Endothelial cell (in vitro differentiated cells): ENCODE data around the gene WDR43. TPM values are rescaled to one million over a fixed set of nuclear protein-coding genes. Genes with fewer than 3 reads are reported as not detected.
"Not testable (repeated sequence)": the region's sequence is repeated elsewhere in the genome, so short reads cannot be mapped to it uniquely, and the experiment has no call there.

Source experiments
- DNase-seq: peaks from one replicate; pipeline ENCODE4 v3.0.0; 2021; ENCODE audit warnings: low spot score
- H3K27ac Mint-ChIP-seq: one replicate; pipeline ENCODE4 v1.8.0; 2021; ENCODE audit warnings: mixed read lengths, inconsistent platforms; ENCODE audit not compliant: unreplicated experiment
- H3K27me3 Mint-ChIP-seq: one replicate; pipeline ENCODE4 v1.8.0; 2021; ENCODE audit warnings: mild to moderate bottlenecking, moderate library complexity, mixed read lengths, inconsistent platforms; ENCODE audit not compliant: unreplicated experiment
- H3K36me3 Mint-ChIP-seq: one replicate; pipeline ENCODE4 v1.8.0; 2021; ENCODE audit warnings: mild to moderate bottlenecking, low read depth, mixed read lengths, inconsistent platforms; ENCODE audit not compliant: unreplicated experiment
- H3K4me1 Mint-ChIP-seq: one replicate; pipeline ENCODE4 v1.8.0; 2021; ENCODE audit warnings: mild to moderate bottlenecking, mixed read lengths, inconsistent platforms; ENCODE audit not compliant: unreplicated experiment
- H3K4me3 Mint-ChIP-seq: one replicate; pipeline ENCODE4 v1.8.0; 2021; ENCODE audit warnings: mild to moderate bottlenecking, mixed read lengths, inconsistent platforms; ENCODE audit not compliant: unreplicated experiment
- H3K9me3 Mint-ChIP-seq: one replicate; pipeline ENCODE4 v1.8.0; 2021; ENCODE audit warnings: mixed read lengths, inconsistent platforms; ENCODE audit not compliant: unreplicated experiment
- total RNA-seq: library from RNA; stranded (reverse); fragmentation: NEBNext Ultra II Directional; extraction: Animal tissue kit (Norgen Biotek cat#: 25700); gene quantifications from one replicate; pipeline ENCODE4 v1.2.1, GENCODE V29; 2021; ENCODE audit not compliant: unreplicated experiment
- TF ChIP-seq, protein P1 (sequence below): fragments of 200-600 bp; sonication (generic); IDR thresholded peaks from one replicate; pipeline ENCODE4 v1.5.0; 2021; ENCODE audit warnings: antibody characterized with exemption; ENCODE audit not compliant: unreplicated experiment

WDR43 gene
- total RNA-seq, 1 donor from 2014 or later, result 33.5 TPM

DNA sequence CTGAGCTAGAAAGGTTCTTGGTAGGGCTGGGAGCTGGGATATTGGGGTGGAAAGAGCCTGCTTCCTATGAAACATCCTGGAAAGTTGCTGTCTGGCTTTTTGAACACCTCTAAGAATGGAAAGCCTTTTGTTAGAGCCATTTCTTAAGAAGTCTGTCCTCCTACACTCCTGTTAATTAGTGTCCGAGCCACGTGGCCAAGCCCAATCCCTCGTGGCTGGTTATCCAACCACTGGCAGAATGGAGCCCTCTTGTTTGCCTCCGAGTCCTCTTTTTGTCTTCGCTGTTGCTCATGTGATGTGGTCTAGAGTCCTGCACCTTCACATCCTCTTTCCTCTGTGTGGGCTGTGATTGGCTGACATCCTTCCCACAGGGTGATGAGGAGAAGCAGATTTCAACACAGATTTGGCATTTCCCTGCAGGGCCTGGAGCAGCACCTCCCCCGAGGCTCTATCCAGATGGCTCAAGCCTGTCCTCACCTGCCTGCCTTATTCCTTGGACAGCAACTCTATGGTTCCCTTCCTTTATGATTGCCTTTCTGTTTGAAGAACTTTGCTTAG, 78.4 kb downstream of the WDR43 start:
- Mint-ChIP-seq H3K27ac (no peak overlapping the region), H3K4me3 (no peak overlapping the region), H3K27me3 (peaks cover 4% of the 10 kb centered on the region), H3K9me3 (no peaks in the 10 kb centered on the region), H3K36me3 (no peaks in the 10 kb centered on the region), H3K4me1 (no peaks in the 10 kb centered on the region)
- no peak for DNase-seq
- TF ChIP-seq, protein P1, sequence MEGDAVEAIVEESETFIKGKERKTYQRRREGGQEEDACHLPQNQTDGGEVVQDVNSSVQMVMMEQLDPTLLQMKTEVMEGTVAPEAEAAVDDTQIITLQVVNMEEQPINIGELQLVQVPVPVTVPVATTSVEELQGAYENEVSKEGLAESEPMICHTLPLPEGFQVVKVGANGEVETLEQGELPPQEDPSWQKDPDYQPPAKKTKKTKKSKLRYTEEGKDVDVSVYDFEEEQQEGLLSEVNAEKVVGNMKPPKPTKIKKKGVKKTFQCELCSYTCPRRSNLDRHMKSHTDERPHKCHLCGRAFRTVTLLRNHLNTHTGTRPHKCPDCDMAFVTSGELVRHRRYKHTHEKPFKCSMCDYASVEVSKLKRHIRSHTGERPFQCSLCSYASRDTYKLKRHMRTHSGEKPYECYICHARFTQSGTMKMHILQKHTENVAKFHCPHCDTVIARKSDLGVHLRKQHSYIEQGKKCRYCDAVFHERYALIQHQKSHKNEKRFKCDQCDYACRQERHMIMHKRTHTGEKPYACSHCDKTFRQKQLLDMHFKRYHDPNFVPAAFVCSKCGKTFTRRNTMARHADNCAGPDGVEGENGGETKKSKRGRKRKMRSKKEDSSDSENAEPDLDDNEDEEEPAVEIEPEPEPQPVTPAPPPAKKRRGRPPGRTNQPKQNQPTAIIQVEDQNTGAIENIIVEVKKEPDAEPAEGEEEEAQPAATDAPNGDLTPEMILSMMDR, result no peak

DNA sequence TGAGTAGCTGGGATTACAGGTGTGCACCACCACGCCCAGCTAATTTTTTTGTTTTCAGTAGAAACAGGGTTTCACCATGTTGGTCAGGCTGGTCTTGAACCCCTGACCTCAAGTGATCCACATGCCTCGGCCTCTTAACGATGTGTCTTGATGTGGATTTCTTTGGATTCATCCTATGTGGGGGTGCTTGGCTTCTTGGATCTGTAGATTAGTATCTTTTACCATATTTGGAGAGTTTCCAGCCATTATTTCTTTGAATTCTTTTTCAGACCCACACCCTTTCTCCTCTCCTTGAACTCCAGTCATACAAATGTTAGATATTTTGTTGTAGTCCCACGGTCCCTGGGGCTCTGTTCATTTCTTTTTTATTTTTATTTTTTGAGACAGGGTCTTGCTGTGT, 79.8 kb downstream of the WDR43 start:
- DNase-seq, result no peak
- H3K27me3 Mint-ChIP-seq, result peaks cover 5% of the 10 kb centered on the region
- TF ChIP-seq, protein P1, result no peak
- no peak overlapping the region for H3K27ac Mint-ChIP-seq
- H3K4me3 Mint-ChIP-seq, result no peak overlapping the region
- H3K4me1 Mint-ChIP-seq, result no peaks in the 10 kb centered on the region
- H3K36me3 Mint-ChIP-seq, result no peaks in the 10 kb centered on the region
- no peaks in the 10 kb centered on the region for H3K9me3 Mint-ChIP-seq

DNA sequence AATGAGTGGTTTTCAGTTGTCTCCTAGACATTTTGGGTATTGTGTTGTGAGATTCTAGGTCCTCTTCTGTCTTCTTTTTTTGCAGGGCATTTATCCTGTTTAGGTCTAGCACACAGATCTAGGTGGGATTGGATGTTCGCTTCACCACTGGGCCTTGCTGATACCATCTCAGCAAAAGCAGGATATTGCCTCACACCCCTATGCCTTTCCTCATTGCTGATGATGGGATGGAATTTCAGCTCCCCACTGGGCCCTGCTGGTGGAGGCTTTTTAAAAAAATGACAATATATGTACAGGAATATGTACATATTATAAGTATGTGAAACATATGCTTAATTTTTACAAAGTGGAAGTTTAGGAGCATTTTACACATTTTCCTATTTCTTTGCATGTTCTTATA, 81.2 kb downstream of the WDR43 start:
- DNase-seq, result no peak
- Mint-ChIP-seq H3K27ac (no peak overlapping the region), H3K9me3 (no peaks in the 10 kb centered on the region), H3K4me1 (no peaks in the 10 kb centered on the region), H3K36me3 (no peaks in the 10 kb centered on the region), H3K4me3 (no peak overlapping the region), H3K27me3 (peaks cover 8% of the 10 kb centered on the region)
- TF ChIP-seq, protein P1, result no peak

DNA sequence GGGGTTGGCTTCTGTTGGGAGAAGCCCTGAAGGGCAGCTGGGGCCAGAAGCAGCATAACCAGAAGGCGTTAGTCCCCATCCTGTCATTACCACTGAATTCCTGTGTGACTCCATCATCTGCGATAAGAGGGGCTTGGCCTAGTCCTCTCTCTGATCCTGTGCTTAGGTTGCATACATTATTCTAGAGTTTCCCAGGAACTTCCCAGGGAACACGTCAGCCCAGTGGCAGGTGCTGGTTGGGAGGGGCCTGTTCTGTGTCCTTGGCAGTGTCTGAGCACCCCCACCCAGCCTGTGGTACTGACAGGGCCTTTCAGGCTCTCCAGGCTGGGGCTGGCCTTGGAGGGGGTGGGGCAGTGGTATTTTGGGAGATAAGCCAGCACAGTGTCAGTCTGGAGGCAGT, 82.1 kb downstream of the WDR43 start:
- Mint-ChIP-seq H3K27ac (no peak overlapping the region), H3K4me1 (no peaks in the 10 kb centered on the region), H3K4me3 (no peak overlapping the region), H3K27me3 (peaks cover 8% of the 10 kb centered on the region), H3K36me3 (no peaks in the 10 kb centered on the region), H3K9me3 (no peaks in the 10 kb centered on the region)
- no peak for DNase-seq
- TF ChIP-seq, protein P1, result no peak

DNA sequence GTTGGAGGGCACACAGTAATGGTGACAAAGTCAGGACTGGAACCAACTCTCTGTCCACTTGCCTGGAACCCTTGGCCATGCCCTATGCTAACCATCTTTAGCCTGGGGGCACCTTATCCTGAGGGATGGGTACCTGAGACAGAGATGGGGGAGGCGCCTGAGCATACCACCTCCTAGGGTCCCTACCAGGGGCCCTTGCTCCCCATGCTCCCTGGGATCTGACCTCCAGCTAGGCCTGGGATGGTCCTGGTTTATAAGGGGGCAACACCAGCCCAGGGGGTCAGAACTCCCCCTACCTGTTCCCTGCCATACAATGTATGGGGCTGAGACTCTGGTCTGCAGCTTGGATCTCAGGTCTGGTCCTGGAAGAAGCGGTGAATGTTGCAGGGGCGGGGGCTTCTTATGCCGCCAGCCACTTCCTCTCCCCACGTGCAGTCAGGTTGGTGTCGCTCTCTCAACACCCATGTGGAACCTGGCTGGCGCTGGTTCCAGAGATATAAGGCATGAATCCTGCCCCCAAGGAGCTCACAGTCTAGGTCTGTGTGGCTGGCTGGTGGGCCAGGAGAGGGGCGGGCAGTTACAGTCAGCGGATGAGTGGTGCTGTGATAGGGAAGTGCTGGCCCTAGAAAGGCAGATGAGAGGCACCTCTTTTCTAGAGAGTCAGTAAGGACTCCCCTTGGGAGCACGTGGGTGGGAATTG, 82.9 kb downstream of the WDR43 start:
- no peak overlapping the region for H3K27ac Mint-ChIP-seq
- no peaks in the 10 kb centered on the region for H3K9me3 Mint-ChIP-seq
- no peaks in the 10 kb centered on the region for H3K36me3 Mint-ChIP-seq
- peaks cover 8% of the 10 kb centered on the region for H3K27me3 Mint-ChIP-seq
- no peaks in the 10 kb centered on the region for H3K4me1 Mint-ChIP-seq
- no peak for DNase-seq
- TF ChIP-seq, protein P1, result no peak
- no peak overlapping the region for H3K4me3 Mint-ChIP-seq

DNA sequence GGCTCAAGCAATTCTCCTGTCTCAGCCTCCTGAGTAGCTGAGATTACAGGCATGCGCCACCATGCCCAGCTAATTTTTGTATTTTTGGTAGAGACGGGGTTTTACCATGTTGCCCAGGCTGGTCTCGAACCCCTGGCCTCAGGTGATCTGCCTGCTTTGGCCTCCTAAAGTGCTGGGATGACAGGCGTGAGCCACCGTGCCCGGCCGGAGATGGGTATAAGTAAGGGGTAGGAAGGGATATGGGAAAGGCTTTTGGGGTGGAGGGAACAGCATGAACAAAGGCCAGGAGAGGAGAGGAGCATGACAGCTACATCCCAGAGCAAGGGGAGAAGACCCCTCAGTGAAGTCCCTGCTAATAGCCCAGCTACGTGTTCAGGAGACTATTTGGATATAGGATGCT, 83.5 kb downstream of the WDR43 start:
- not testable (repeated sequence) for H3K27ac Mint-ChIP-seq

More for the DNA sequence above, 83.5 kb downstream of the WDR43 start:
- DNase-seq, H3K4me1 Mint-ChIP-seq, H3K27me3 Mint-ChIP-seq, H3K4me3 Mint-ChIP-seq, H3K9me3 Mint-ChIP-seq, H3K36me3 Mint-ChIP-seq: not testable (repeated sequence)
